Endothelial cell of umbilical vein (primary cell): ENCODE results near the gene MRPL12. TPM values are rescaled to one million over a fixed set of nuclear protein-coding genes. Genes with fewer than 3 reads are reported as not detected.

Experiments
- BruUV-seq: library from RNA; stranded (reverse); fragments of 400-500 nt; replicated peaks from 2 replicates; lab custom pipeline; 2021; lab: Mats Ljungman, UMichigan
- CTCF ChIA-PET: fragments of 300-600, 350-600 bp; sonication (Branson Sonifier 250); formaldehyde crosslinking; loops from one replicate; lab custom pipeline; 2021; ENCODE audit warnings: antibody characterized with exemption, inconsistent platforms; lab: Charles Lee
- POLR2A ChIA-PET: fragments of 300-600, 350-600 bp; sonication (Branson Sonifier 250); formaldehyde crosslinking; loops from one replicate; lab custom pipeline; 2021; ENCODE audit warnings: antibody characterized with exemption, inconsistent platforms; lab: Charles Lee
- DNase-seq: peaks from one replicate; pipeline ENCODE4 v3.0.0-alpha.2; 2011; ENCODE audit warnings: low read depth, low spot score
- FAIRE-seq: peaks from 2 replicates; lab custom pipeline; 2011; peaks lifted over from hg19 to GRCh38; lab: Jason Lieb, UNC
- H2AFZ ChIP-seq: 2 replicates; pipeline ENCODE4 v1.6.0; 2012; ENCODE audit warnings: low read depth, low read length, control low read depth, inconsistent platforms
- H3K27ac ChIP-seq: 2 replicates; pipeline ENCODE4 v1.5.1; 2011; ENCODE audit warnings: low read depth, mild to moderate bottlenecking, control low read depth, low read length, moderate library complexity; ENCODE audit not compliant: insufficient read depth
- H3K27me3 ChIP-seq, 2 experiments: 2 replicates each; pipeline versions ENCODE4 v1.6.0 to v1.6.1; 2011; ENCODE audit warnings: low read length in 2 of 2, mixed read lengths in 1 of 2; ENCODE audit not compliant: control insufficient read depth in 2 of 2, insufficient read depth in 2 of 2
- H3K36me3 ChIP-seq, 2 experiments: 2 replicates in 1 of 2; 3 replicates in 1 of 2; pipeline ENCODE4 v1.5.1; 2011; ENCODE audit warnings: low read length in 2 of 2, mild to moderate bottlenecking in 1 of 2, moderate library complexity in 1 of 2; ENCODE audit not compliant: control insufficient read depth in 2 of 2, insufficient read depth in 2 of 2; ENCODE audit errors: extremely low read depth in 1 of 2
- H3K4me1 ChIP-seq: 3 replicates; pipeline ENCODE4 v1.5.1; 2011; ENCODE audit warnings: mild to moderate bottlenecking, low read length; ENCODE audit not compliant: control insufficient read depth, insufficient read depth; ENCODE audit errors: extremely low read depth
- H3K4me2 ChIP-seq: 2 replicates; pipeline ENCODE4 v1.6.1; 2011; ENCODE audit warnings: low read length, control low read depth, mixed read lengths; ENCODE audit not compliant: insufficient read depth
- H3K4me3 ChIP-seq, 3 experiments: fragments of 200-600 bp in 1 of 3; sonication (generic), shearing (Covaris generic) in 1 of 3; replicated peaks in 1 of 3; 2 replicates each; pipeline ENCODE4 v1.5.1; 2011 to 2016; ENCODE audit warnings: control low read depth in 3 of 3, low read length in 3 of 3, mild to moderate bottlenecking in 2 of 3, inconsistent platforms in 1 of 3, low read depth in 1 of 3, moderate library complexity in 1 of 3; ENCODE audit not compliant: insufficient read depth in 1 of 3
- H3K79me2 ChIP-seq: 2 replicates; pipeline ENCODE4 v1.6.0; 2012; ENCODE audit warnings: low read length, inconsistent platforms; ENCODE audit not compliant: control insufficient read depth, insufficient read depth
- H3K9ac ChIP-seq: replicated peaks from 2 replicates; pipeline ENCODE3; 2011; ENCODE audit warnings: low read length, control low read depth; ENCODE audit not compliant: insufficient read depth; ENCODE audit errors: extremely low read depth
- H3K9me1 ChIP-seq: replicated peaks from 3 replicates; pipeline ENCODE4 v1.6.0; 2011; ENCODE audit warnings: mild to moderate bottlenecking, low read length; ENCODE audit not compliant: control insufficient read depth, insufficient read depth; ENCODE audit errors: extremely low read depth
- H3K9me3 ChIP-seq: replicated peaks from 2 replicates; pipeline ENCODE4 v1.5.1; 2012; ENCODE audit warnings: low read length, inconsistent platforms; ENCODE audit not compliant: control insufficient read depth, insufficient read depth
- H4K20me1 ChIP-seq: replicated peaks from 2 replicates; pipeline ENCODE3; 2011; ENCODE audit warnings: mild to moderate bottlenecking, low read length; ENCODE audit not compliant: control insufficient read depth, insufficient read depth; ENCODE audit errors: extremely low read depth
- CTCF ChIP-seq, 2 donors: IDR thresholded peaks; 1 replicate in 1 of 2; 2 replicates in 1 of 2; pipeline ENCODE4 v1.5.1; 2011; ENCODE audit warnings: low read length in 2 of 2, mild to moderate bottlenecking in 2 of 2, moderate library complexity in 2 of 2, control low read depth in 1 of 2, inconsistent platforms in 1 of 2, low read depth in 1 of 2; ENCODE audit not compliant: insufficient read depth in 1 of 2; ENCODE audit errors: extremely low read depth in 1 of 2
- EZH2 ChIP-seq: IDR thresholded peaks from 2 replicates; pipeline ENCODE4 v1.6.1; 2012; ENCODE audit warnings: borderline replicate concordance, low read depth, mild to moderate bottlenecking, moderate library complexity, low read length, inconsistent platforms; ENCODE audit not compliant: severe bottlenecking
- FOS ChIP-seq: IDR thresholded peaks from 2 replicates; pipeline ENCODE4 v1.6.1; 2011; ENCODE audit warnings: mild to moderate bottlenecking, low read length, moderate library complexity, borderline replicate concordance; ENCODE audit not compliant: insufficient read depth
- GATA2 ChIP-seq: IDR thresholded peaks from 2 replicates; pipeline ENCODE4 v1.7.0; 2011; ENCODE audit warnings: low read depth, mild to moderate bottlenecking, moderate library complexity, mixed read lengths, low read length; ENCODE audit not compliant: insufficient read length, insufficient read depth
- JUN ChIP-seq: IDR thresholded peaks from 2 replicates; pipeline ENCODE4 v1.6.1; 2011; ENCODE audit warnings: borderline replicate concordance, low read depth; ENCODE audit not compliant: insufficient read length, insufficient read depth
- MAX ChIP-seq: IDR thresholded peaks from 2 replicates; pipeline ENCODE4 v1.6.1; 2011; ENCODE audit not compliant: insufficient read depth, insufficient read length
- MYC ChIP-seq: IDR thresholded peaks from one replicate; pipeline ENCODE4 v1.6.1; 2011; ENCODE audit warnings: mild to moderate bottlenecking, low read depth, low read length
- POLR2A ChIP-seq: IDR thresholded peaks from 2 replicates; pipeline ENCODE4 v1.6.1; 2012; ENCODE audit warnings: low read depth, mild to moderate bottlenecking, control low read depth, low read length
- POLR2AphosphoS5 ChIP-seq: IDR thresholded peaks from 2 replicates; pipeline ENCODE4 v1.6.1; 2012; ENCODE audit warnings: low read depth, mild to moderate bottlenecking, control low read depth, low read length, moderate library complexity; ENCODE audit not compliant: insufficient read depth
- dilution Hi-C: fragments of 300-500 bp; cut with MboI; formaldehyde crosslinking; loops from one replicate; pipeline ENCODE4 v1.15.0; 2019; ENCODE audit warnings: low sequenced_read_pairs; ENCODE audit not compliant: extremely low pct_ligation_motif_present
- intact Hi-C: fragments of 100-400 bp; cut with micrococcal nuclease; formaldehyde crosslinking; loops from one replicate; pipeline ENCODE4 v1.10.0; 2022
- polyA plus RNA-seq, 4 experiments: library from polyadenylated mRNA; depleted of rRNA in 3 of 4; stranded (reverse) in 3 of 4; unstranded in 1 of 4; fragments of >200 nt; gene quantifications; 2 replicates each; pipeline versions ENCODE4 v1.2.1 to v1.2.3, GENCODE V29; 2011 to 2012; ENCODE audit warnings: missing spikeins in 1 of 4
- total RNA-seq: library from RNA; stranded (reverse); gene quantifications from 2 replicates; pipeline ENCODE4 v1.2.3, GENCODE V29; 2021

MRPL12 gene
- total and polyA plus RNA-seq, 2 donors (not counting 3 experiments of a cell fraction or from before 2014, with no cell fraction given) = 91.9 to 99.9 TPM

GRCh38 chr17:81690549-81690948, 12.6 kb upstream of the MRPL12 start:
- Histone ChIP-seq H3K4me3 (no peak overlapping the region), H3K27me3 (no peaks in the 10 kb centered on the region), H3K79me2 (peaks cover 54% of the 10 kb centered on the region), H3K27ac (no peak overlapping the region), H3K9me1 (no peaks in the 10 kb centered on the region), H3K4me2 (no peak overlapping the region), H3K9me3 (no peaks in the 10 kb centered on the region), H3K4me1 (peaks cover 2% of the 10 kb centered on the region), H3K9ac (no peak overlapping the region), H4K20me1 (no peaks in the 10 kb centered on the region), H3K36me3 (peaks cover 27 to 93% of the 10 kb centered on the region in 2 experiments), H2AFZ (no peak overlapping the region)
- dilution Hi-C loops (no loop called here), intact Hi-C loops (no loop called here)
- ChIA-PET CTCF (no interaction called here), POLR2A (no interaction called here)
- FAIRE-seq = no peak
- BruUV-seq = no TSS peak
- no peak for TF ChIP-seq JUN
- no peak for TF ChIP-seq POLR2AphosphoS5
- TF ChIP-seq FOS = no peak
- TF ChIP-seq GATA2 = no peak
- no peak for TF ChIP-seq MAX
- no peak for TF ChIP-seq EZH2
- no peak for TF ChIP-seq MYC
- no peak for TF ChIP-seq CTCF (IDR thresholded peaks at IDR 0.05; ENCODE audit: extremely low read depth in 1 of 2, insufficient read depth in 1 of 2, low read depth in 1 of 2, low read length in 2 of 2)
- TF ChIP-seq POLR2A = no peak
- no peak for DNase-seq
